ENCODE measurements around the gene SNRNP70.
A peak's percentile ranks its signal among the peaks of the same experiment; 100 is the strongest.

- TF ChIP-seq, protein P1, sequence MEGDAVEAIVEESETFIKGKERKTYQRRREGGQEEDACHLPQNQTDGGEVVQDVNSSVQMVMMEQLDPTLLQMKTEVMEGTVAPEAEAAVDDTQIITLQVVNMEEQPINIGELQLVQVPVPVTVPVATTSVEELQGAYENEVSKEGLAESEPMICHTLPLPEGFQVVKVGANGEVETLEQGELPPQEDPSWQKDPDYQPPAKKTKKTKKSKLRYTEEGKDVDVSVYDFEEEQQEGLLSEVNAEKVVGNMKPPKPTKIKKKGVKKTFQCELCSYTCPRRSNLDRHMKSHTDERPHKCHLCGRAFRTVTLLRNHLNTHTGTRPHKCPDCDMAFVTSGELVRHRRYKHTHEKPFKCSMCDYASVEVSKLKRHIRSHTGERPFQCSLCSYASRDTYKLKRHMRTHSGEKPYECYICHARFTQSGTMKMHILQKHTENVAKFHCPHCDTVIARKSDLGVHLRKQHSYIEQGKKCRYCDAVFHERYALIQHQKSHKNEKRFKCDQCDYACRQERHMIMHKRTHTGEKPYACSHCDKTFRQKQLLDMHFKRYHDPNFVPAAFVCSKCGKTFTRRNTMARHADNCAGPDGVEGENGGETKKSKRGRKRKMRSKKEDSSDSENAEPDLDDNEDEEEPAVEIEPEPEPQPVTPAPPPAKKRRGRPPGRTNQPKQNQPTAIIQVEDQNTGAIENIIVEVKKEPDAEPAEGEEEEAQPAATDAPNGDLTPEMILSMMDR (IDR thresholded peaks at IDR 0.05): peak; percentile 9 to 44 (median 28)
- TF ChIP-seq POLR2A (IDR thresholded peaks at IDR 0.05): no peak
Observed at GRCh38 chr19:49056101-49056901, 28.9 kb upstream of the SNRNP70 start.
